C4-2B (cell line): Measurements from ENCODE around the gene MACF1.
"Not testable (repeated sequence)": the region's sequence is repeated elsewhere in the genome, so short reads cannot be mapped to it uniquely, and the experiment has no call there.

Experiments used
- H3K27ac ChIP-seq: fragments of 450-650 bp; 2 replicates; pipeline ENCODE4 v1.5.1; 2017
- CTCF ChIP-seq: fragments of 450-650 bp; conservative IDR thresholded peaks from 2 replicates; pipeline ENCODE4 v1.5.1; 2017; ENCODE audit warnings: mild to moderate bottlenecking
- ZFX ChIP-seq: fragments of 450-650 bp; IDR thresholded peaks from 2 replicates; pipeline ENCODE4 v1.6.1; 2017

The MACF1 gene

GRCh38 chr1:39509360-39510009, 305.0 kb downstream of the MACF1 start:
- H3K27ac ChIP-seq: no peak overlapping the region
- TF ChIP-seq CTCF (no peak), ZFX (no peak)

- H3K27ac ChIP-seq: not testable (repeated sequence)
Observed at GRCh38 chr1:39510570-39511186, 306.2 kb downstream of the MACF1 start.

GRCh38 chr1:39511477-39511876, 307.0 kb downstream of the MACF1 start:
- not testable (repeated sequence) for H3K27ac ChIP-seq

- H3K27ac ChIP-seq: not testable (repeated sequence)
Observed at GRCh38 chr1:39512234-39512847, 307.8 kb downstream of the MACF1 start.

GRCh38 chr1:39514710-39515124, 310.2 kb downstream of the MACF1 start:
- H3K27ac ChIP-seq: not testable (repeated sequence)

GRCh38 chr1:39515131-39516086, 310.9 kb downstream of the MACF1 start:
- not testable (repeated sequence) for H3K27ac ChIP-seq

GRCh38 chr1:39516841-39517240, 312.3 kb downstream of the MACF1 start:
- not testable (repeated sequence) for H3K27ac ChIP-seq

GRCh38 chr1:39517936-39518335, 313.4 kb downstream of the MACF1 start:
- H3K27ac ChIP-seq: not testable (repeated sequence)

- H3K27ac ChIP-seq: not testable (repeated sequence)
Observed at GRCh38 chr1:39519376-39519775, 314.9 kb downstream of the MACF1 start.

GRCh38 chr1:39522221-39522620, 317.7 kb downstream of the MACF1 start:
- not testable (repeated sequence) for H3K27ac ChIP-seq

- TF ChIP-seq ZFX: no peak
- no peak for TF ChIP-seq CTCF
- H3K27ac ChIP-seq: no peak overlapping the region
Observed at GRCh38 chr1:39522661-39523567, 318.4 kb downstream of the MACF1 start.

GRCh38 chr1:39524171-39524570, 319.7 kb downstream of the MACF1 start:
- no peak overlapping the region for H3K27ac ChIP-seq
- no peak for TF ChIP-seq CTCF
- TF ChIP-seq ZFX: no peak
